Natural killer cell treated with Interleukin-12 subunit alpha and Interleukin-12 subunit beta and Interleukin-15 and Interleukin-18, amount 100 ng/mL, for 72 hours (primary cell): ENCODE results near the gene PKDREJ. TPM values are rescaled to one million over a fixed set of nuclear protein-coding genes. Genes with fewer than 3 reads are reported as not detected.

Experiments used
- ATAC-seq, 2 donors: fragments of 150-1000 bp; cut with Tn5 transposase in 1 of 2; sonication (Bioruptor Pico), chemical (Tn5 transposase) in 1 of 2; 2 replicates each; pipeline ENCODE4 v1.10.0; 2021
- DNase-seq: peaks from one replicate; pipeline ENCODE4 v3.0.0; 2022; ENCODE audit warnings: low spot score
- H3K27ac Mint-ChIP-seq, 2 donors: 1 replicate in 1 of 2; 2 replicates in 1 of 2; pipeline ENCODE4 v1.8.0; 2022; ENCODE audit warnings: mixed read lengths in 2 of 2, mild to moderate bottlenecking in 1 of 2, moderate library complexity in 1 of 2
- H3K27me3 Mint-ChIP-seq, 2 donors: 1 replicate in 1 of 2; 2 replicates in 1 of 2; pipeline ENCODE4 v1.8.0; 2022; ENCODE audit warnings: mixed read lengths in 2 of 2
- H3K36me3 Mint-ChIP-seq: one replicate; pipeline ENCODE4 v1.8.0; 2022; ENCODE audit warnings: mixed read lengths
- H3K4me1 Mint-ChIP-seq, 2 donors: 1 replicate in 1 of 2; 2 replicates in 1 of 2; pipeline ENCODE4 v1.8.0; 2022; ENCODE audit warnings: low read depth in 2 of 2, mixed read lengths in 2 of 2, mild to moderate bottlenecking in 1 of 2
- H3K4me3 Mint-ChIP-seq: one replicate; pipeline ENCODE4 v1.8.0; 2022; ENCODE audit warnings: mixed read lengths
- H3K9me3 Mint-ChIP-seq: 2 replicates; pipeline ENCODE4 v1.8.0; 2022; ENCODE audit warnings: mixed read lengths
- total RNA-seq, 2 donors: library from RNA; stranded (reverse); gene quantifications; one replicate each; pipeline ENCODE4 v1.2.3, GENCODE V29; 2022

The PKDREJ gene
- total RNA-seq, 2 donors from 2014 or later: 0.07 TPM; not detected in 1

- DNase-seq (no peak), ATAC-seq (no peak)
- H3K4me1 Mint-ChIP-seq: peaks cover 16 to 20% of the 10 kb centered on the region in 2 donors
- H3K36me3 Mint-ChIP-seq: no peaks in the 10 kb centered on the region
- H3K4me3 Mint-ChIP-seq: no peak overlapping the region
- H3K9me3 Mint-ChIP-seq: no peaks in the 10 kb centered on the region
- no peaks in the 10 kb centered on the region for H3K27me3 Mint-ChIP-seq
- H3K27ac Mint-ChIP-seq: no peak overlapping the region
These were observed 15.6 kb downstream of the PKDREJ start for GRCh38 chr22:46247443-46247975.

- H3K27me3 Mint-ChIP-seq: no peaks in the 10 kb centered on the region
- H3K27ac Mint-ChIP-seq: no peak overlapping the region
- H3K4me3 Mint-ChIP-seq: no peak overlapping the region
- ATAC-seq: no peak
- no peak for DNase-seq
- H3K4me1 Mint-ChIP-seq: peaks cover 9 to 13% of the 10 kb centered on the region in 2 donors
- no peaks in the 10 kb centered on the region for H3K36me3 Mint-ChIP-seq
- no peaks in the 10 kb centered on the region for H3K9me3 Mint-ChIP-seq
These were observed 17.0 kb downstream of the PKDREJ start for GRCh38 chr22:46246178-46246577.

- ATAC-seq (no peak), DNase-seq (no peak)
- H3K27me3 Mint-ChIP-seq: no peaks in the 10 kb centered on the region
- H3K27ac Mint-ChIP-seq: no peak overlapping the region
- H3K9me3 Mint-ChIP-seq: no peaks in the 10 kb centered on the region
- H3K36me3 Mint-ChIP-seq: no peaks in the 10 kb centered on the region
- peaks cover 4 to 9% of the 10 kb centered on the region in 2 donors for H3K4me1 Mint-ChIP-seq
- H3K4me3 Mint-ChIP-seq: no peak overlapping the region
These were observed 17.6 kb downstream of the PKDREJ start for GRCh38 chr22:46245511-46245910.

- no peaks in the 10 kb centered on the region for H3K9me3 Mint-ChIP-seq
- ATAC-seq (no peak), DNase-seq (no peak)
- no peak overlapping the region for H3K27ac Mint-ChIP-seq
- no peak overlapping the region for H3K4me3 Mint-ChIP-seq
- no peaks in the 10 kb centered on the region for H3K36me3 Mint-ChIP-seq
- H3K27me3 Mint-ChIP-seq: no peaks in the 10 kb centered on the region
- H3K4me1 Mint-ChIP-seq: peaks cover 6 to 14% of the 10 kb centered on the region in 2 donors
These were observed 18.4 kb downstream of the PKDREJ start for GRCh38 chr22:46244771-46245170.

GRCh38 chr22:46242076-46242475 is 21.1 kb downstream of the PKDREJ start:
- no peaks in the 10 kb centered on the region for H3K36me3 Mint-ChIP-seq
- H3K27me3 Mint-ChIP-seq: no peaks in the 10 kb centered on the region
- no peak for DNase-seq
- H3K4me3 Mint-ChIP-seq: no peak overlapping the region
- H3K4me1 Mint-ChIP-seq: peaks cover 6 to 23% of the 10 kb centered on the region in 2 donors
- H3K27ac Mint-ChIP-seq: no peak overlapping the region
- no peaks in the 10 kb centered on the region for H3K9me3 Mint-ChIP-seq
- no peak for ATAC-seq

GRCh38 chr22:46241396-46242007 is 21.6 kb downstream of the PKDREJ start:
- no peak for ATAC-seq
- Mint-ChIP-seq H3K27me3 (no peaks in the 10 kb centered on the region), H3K27ac (no peak overlapping the region), H3K4me1 (peaks cover 6 to 22% of the 10 kb centered on the region in 2 donors), H3K4me3 (no peak overlapping the region), H3K36me3 (no peaks in the 10 kb centered on the region), H3K9me3 (no peaks in the 10 kb centered on the region)
- no peak for DNase-seq

GRCh38 chr22:46240907-46241306 is 22.2 kb downstream of the PKDREJ start:
- Mint-ChIP-seq H3K36me3 (no peaks in the 10 kb centered on the region), H3K27me3 (no peaks in the 10 kb centered on the region), H3K4me1 (peaks cover 6 to 19% of the 10 kb centered on the region in 2 donors), H3K9me3 (no peaks in the 10 kb centered on the region), H3K4me3 (no peak overlapping the region), H3K27ac (no peak overlapping the region)
- ATAC-seq: no peak
- no peak for DNase-seq

GRCh38 chr22:46240506-46240905 is 22.6 kb downstream of the PKDREJ start:
- Mint-ChIP-seq H3K27me3 (no peaks in the 10 kb centered on the region), H3K9me3 (no peaks in the 10 kb centered on the region), H3K36me3 (no peaks in the 10 kb centered on the region), H3K27ac (no peak overlapping the region), H3K4me1 (peaks cover 6 to 19% of the 10 kb centered on the region in 2 donors), H3K4me3 (no peak overlapping the region)
- DNase-seq (no peak), ATAC-seq (no peak)

GRCh38 chr22:46240073-46240472 is 23.1 kb downstream of the PKDREJ start:
- ATAC-seq: no peak
- DNase-seq: no peak
- peaks cover 6 to 21% of the 10 kb centered on the region in 2 donors for H3K4me1 Mint-ChIP-seq
- H3K36me3 Mint-ChIP-seq: no peaks in the 10 kb centered on the region
- no peaks in the 10 kb centered on the region for H3K27me3 Mint-ChIP-seq
- peak overlapping the region in 1 of 2 donors; percentile 28 for H3K27ac Mint-ChIP-seq
- H3K4me3 Mint-ChIP-seq: peak overlapping the region; percentile 2
- H3K9me3 Mint-ChIP-seq: no peaks in the 10 kb centered on the region

GRCh38 chr22:46239261-46240048 is 23.7 kb downstream of the PKDREJ start:
- Mint-ChIP-seq H3K4me3 (peak overlapping the region; percentile 2), H3K27me3 (no peaks in the 10 kb centered on the region), H3K4me1 (peaks cover 6 to 22% of the 10 kb centered on the region in 2 donors), H3K36me3 (no peaks in the 10 kb centered on the region), H3K27ac (peak overlapping the region in 1 of 2 donors; percentile 56), H3K9me3 (no peaks in the 10 kb centered on the region)
- no peak for DNase-seq
- peak; percentile 52 to 53 for ATAC-seq

GRCh38 chr22:46238541-46238940 is 24.6 kb downstream of the PKDREJ start:
- no peaks in the 10 kb centered on the region for H3K27me3 Mint-ChIP-seq
- H3K4me1 Mint-ChIP-seq: peaks cover 6 to 22% of the 10 kb centered on the region in 2 donors
- ATAC-seq: no peak
- no peaks in the 10 kb centered on the region for H3K9me3 Mint-ChIP-seq
- DNase-seq: no peak
- no peaks in the 10 kb centered on the region for H3K36me3 Mint-ChIP-seq
- H3K27ac Mint-ChIP-seq: peak overlapping the region in 1 of 2 donors; percentile 56
- no peak overlapping the region for H3K4me3 Mint-ChIP-seq

GRCh38 chr22:46237453-46238124 is 25.6 kb downstream of the PKDREJ start:
- no peaks in the 10 kb centered on the region for H3K36me3 Mint-ChIP-seq
- no peak for DNase-seq
- ATAC-seq: no peak
- H3K4me1 Mint-ChIP-seq: peaks cover 6 to 25% of the 10 kb centered on the region in 2 donors
- no peak overlapping the region for H3K27ac Mint-ChIP-seq
- no peaks in the 10 kb centered on the region for H3K9me3 Mint-ChIP-seq
- H3K4me3 Mint-ChIP-seq: no peak overlapping the region
- no peaks in the 10 kb centered on the region for H3K27me3 Mint-ChIP-seq

GRCh38 chr22:46234969-46235368 is 28.2 kb downstream of the PKDREJ start:
- DNase-seq: no peak
- Mint-ChIP-seq H3K9me3 (no peaks in the 10 kb centered on the region), H3K36me3 (no peaks in the 10 kb centered on the region), H3K4me3 (no peak overlapping the region), H3K27me3 (no peaks in the 10 kb centered on the region), H3K4me1 (peaks cover 11 to 23% of the 10 kb centered on the region in 2 donors), H3K27ac (no peak overlapping the region)
- ATAC-seq: no peak

- Mint-ChIP-seq H3K9me3 (no peaks in the 10 kb centered on the region), H3K27me3 (no peaks in the 10 kb centered on the region), H3K4me1 (peaks cover 5 to 11% of the 10 kb centered on the region in 2 donors), H3K36me3 (no peaks in the 10 kb centered on the region), H3K4me3 (no peak overlapping the region), H3K27ac (no peak overlapping the region)
- DNase-seq (no peak), ATAC-seq (no peak)
These were observed 29.9 kb downstream of the PKDREJ start for GRCh38 chr22:46233231-46233630.
